Liver (tissue), 9 donors: ENCODE results near the gene THUMPD2. TPM values are rescaled to one million over a fixed set of nuclear protein-coding genes. Genes with fewer than 3 reads are reported as not detected.

Experiments
- DNase-seq: peaks from one replicate; pipeline ENCODE4 v3.0.0-alpha.2; 2017; ENCODE audit warnings: low spot score
- H3K27ac ChIP-seq, 2 donors: one replicate each; pipeline ENCODE4 v1.7.0; 2013; ENCODE audit warnings: inconsistent platforms in 2 of 2, low read length in 2 of 2, control low read depth in 1 of 2, low read depth in 1 of 2, mild to moderate bottlenecking in 1 of 2
- H3K27me3 ChIP-seq, 4 donors: one replicate each; pipeline versions ENCODE4 v1.6.1 to v1.7.0; 2013; ENCODE audit warnings: low read length in 3 of 4, inconsistent platforms in 1 of 4, mild to moderate bottlenecking in 1 of 4, moderate library complexity in 1 of 4; ENCODE audit not compliant: control insufficient read depth in 4 of 4, insufficient read depth in 4 of 4
- H3K36me3 ChIP-seq, 4 donors: one replicate each; pipeline versions ENCODE4 v1.6.1 to v1.7.0; 2013; ENCODE audit warnings: low read length in 3 of 4, mild to moderate bottlenecking in 3 of 4, low read depth in 1 of 4, moderate library complexity in 1 of 4; ENCODE audit not compliant: control insufficient read depth in 4 of 4, insufficient read depth in 3 of 4
- H3K4me1 ChIP-seq, 4 donors: one replicate each; pipeline versions ENCODE4 v1.6.1 to v1.7.0; 2013; ENCODE audit warnings: low read length in 3 of 4, mild to moderate bottlenecking in 3 of 4, moderate library complexity in 1 of 4; ENCODE audit not compliant: control insufficient read depth in 4 of 4, insufficient read depth in 4 of 4
- H3K4me3 ChIP-seq, 3 donors: one replicate each; pipeline versions ENCODE4 v1.6.1 to v1.7.0; 2013; ENCODE audit warnings: low read length in 3 of 3, control low read depth in 1 of 3, low read depth in 1 of 3, mild to moderate bottlenecking in 1 of 3
- H3K9ac ChIP-seq, 2 donors: one replicate each; pipeline ENCODE4 v1.7.0; 2013; ENCODE audit warnings: low read length in 2 of 2, mild to moderate bottlenecking in 2 of 2, moderate library complexity in 2 of 2, control low read depth in 1 of 2, low read depth in 1 of 2
- H3K9me3 ChIP-seq, 4 donors: one replicate each; pipeline versions ENCODE4 v1.6.1 to v1.7.0; 2013; ENCODE audit warnings: low read length in 3 of 4; ENCODE audit not compliant: control insufficient read depth in 4 of 4
- EGR1 ChIP-seq, 2 donors: IDR thresholded peaks; 2 replicates each; pipeline ENCODE4 v1.6.1; 2016 to 2018; ENCODE audit warnings: antibody characterized with exemption in 2 of 2, low read depth in 2 of 2
- FOXA1 ChIP-seq: IDR thresholded peaks from 2 replicates; pipeline ENCODE4 v1.6.1; 2016; ENCODE audit warnings: antibody characterized with exemption
- GABPA ChIP-seq, 2 donors: IDR thresholded peaks in 1 of 2; conservative IDR thresholded peaks in 1 of 2; 2 replicates each; pipeline ENCODE4 v1.6.1; 2016; ENCODE audit warnings: antibody characterized with exemption in 2 of 2, mild to moderate bottlenecking in 1 of 2, moderate library complexity in 1 of 2
- HNF4A ChIP-seq, 2 donors: conservative IDR thresholded peaks; 2 replicates each; pipeline ENCODE4 v1.6.1; 2016; ENCODE audit warnings: antibody characterized with exemption in 2 of 2, mild to moderate bottlenecking in 2 of 2
- HNF4G ChIP-seq: IDR thresholded peaks from 2 replicates; pipeline ENCODE4 v1.6.1; 2016; ENCODE audit warnings: antibody characterized with exemption
- JUND ChIP-seq, 2 donors: IDR thresholded peaks; 2 replicates each; pipeline ENCODE4 v1.6.1; 2016; ENCODE audit warnings: antibody characterized with exemption in 2 of 2
- NR2F2 ChIP-seq: IDR thresholded peaks from 2 replicates; pipeline ENCODE4 v1.6.1; 2016; ENCODE audit warnings: antibody characterized with exemption
- RAD21 ChIP-seq, 2 donors: IDR thresholded peaks; 2 replicates each; pipeline ENCODE4 v1.6.1; 2016; ENCODE audit warnings: antibody characterized with exemption in 2 of 2, mild to moderate bottlenecking in 2 of 2
- RXRA ChIP-seq, 2 donors: IDR thresholded peaks; 2 replicates each; pipeline ENCODE4 v1.6.1; 2017 to 2018; ENCODE audit warnings: antibody characterized with exemption in 2 of 2, mild to moderate bottlenecking in 1 of 2
- SP1 ChIP-seq: IDR thresholded peaks from 2 replicates; pipeline ENCODE4 v1.6.1; 2018; ENCODE audit warnings: antibody characterized with exemption, mild to moderate bottlenecking
- TAF1 ChIP-seq: conservative IDR thresholded peaks from 2 replicates; pipeline ENCODE4 v1.6.1; 2016; ENCODE audit warnings: antibody characterized with exemption, mild to moderate bottlenecking
- YY1 ChIP-seq: IDR thresholded peaks from 2 replicates; pipeline ENCODE4 v1.6.1; 2016; ENCODE audit warnings: antibody characterized with exemption, mild to moderate bottlenecking
- WGBS: extraction: QIAGEN DNeasy Blood & Tissue Kit; methylation state at CpG from one replicate; pipeline ENCODE4 v1.1.7; 2013; 5-methylcytosine and 5-hydroxymethylcytosine counted together
- polyA plus RNA-seq, 2 donors: library from polyadenylated mRNA; stranded (reverse) in 1 of 2; unstranded in 1 of 2; fragments of 200-250 nt in 1 of 2; fragments of >200 nt in 1 of 2; fragmentation: Nextera tagmentation in 1 of 2; extraction: Ambion mirVana in 1 of 2; gene quantifications; one replicate each; pipeline versions ENCODE4 v1.2.1 to v1.2.3, GENCODE V29; 2013 to 2015
- total RNA-seq, 2 donors: library from RNA; depleted of rRNA; stranded (reverse); fragments of >200 nt; gene quantifications; one replicate each; pipeline ENCODE4 v1.2.3, GENCODE V29; 2014
- TF ChIP-seq, protein P1 (sequence below): IDR thresholded peaks from 2 replicates; pipeline ENCODE4 v1.6.1; 2016; ENCODE audit warnings: antibody characterized with exemption
- TF ChIP-seq, protein P2 (sequence below): IDR thresholded peaks from 2 replicates; pipeline ENCODE4 v1.6.1; 2016; ENCODE audit warnings: antibody characterized with exemption, mild to moderate bottlenecking
- TF ChIP-seq, protein P3 (sequence below): IDR thresholded peaks from 2 replicates; pipeline ENCODE4 v1.6.1; 2016; ENCODE audit warnings: antibody characterized with exemption
- TF ChIP-seq, protein P4 (sequence below): IDR thresholded peaks from 2 replicates; pipeline ENCODE4 v1.6.1; 2016; ENCODE audit warnings: antibody characterized with exemption
- TF ChIP-seq, protein P5 (sequence below): fragments of 150-350 bp; IDR thresholded peaks from 2 replicates; pipeline ENCODE4 v1.5.1; 2017; ENCODE audit warnings: improper control_type of control experiment, low read depth, low read length; ENCODE audit not compliant: missing input control
- donor health status: healthy.
- donor health status: healthy.
- donor health status: healthy.
- donor health status: healthy.
- donor health status: healthy.

THUMPD2 gene
- total and polyA plus RNA-seq, 4 donors, result 2.2 to 5.9 (median 5.0) TPM

DNA sequence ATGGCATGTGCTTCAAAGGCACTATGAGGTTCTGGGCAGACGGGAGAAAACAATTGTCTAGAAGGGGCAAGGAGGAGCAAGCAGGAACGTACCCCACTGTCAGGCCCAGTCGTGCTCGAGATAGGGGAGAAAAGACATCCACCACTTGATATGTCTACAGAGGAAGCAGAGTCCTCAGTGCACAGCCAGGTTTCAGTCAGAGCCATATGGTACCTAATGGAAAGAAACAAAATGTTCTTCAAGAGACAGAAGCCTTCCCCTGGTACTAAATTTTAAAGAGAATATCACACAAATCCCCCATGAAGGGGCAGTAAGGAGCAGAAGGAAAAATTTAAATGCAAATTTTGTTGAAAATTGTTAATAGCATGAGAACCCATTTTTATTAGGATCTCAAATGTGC lies 21.9 kb downstream of the THUMPD2 start:
- Histone ChIP-seq H3K4me3 (no peak overlapping the region), H3K36me3 (peaks cover 7 to 60% (median 43%) of the 10 kb centered on the region in 4 donors), H3K9me3 (no peaks in the 10 kb centered on the region), H3K27ac (no peak overlapping the region), H3K9ac (no peak overlapping the region), H3K27me3 (no peaks in the 10 kb centered on the region), H3K4me1 (no peaks in the 10 kb centered on the region)
- DNase-seq, result no peak
- TF ChIP-seq HNF4A (conservative IDR thresholded peaks at IDR 0.05) (no peak), FOXA1 (no peak), JUND (IDR thresholded peaks at IDR 0.05) (no peak), HNF4G (no peak), RXRA (IDR thresholded peaks at IDR 0.05) (no peak), EGR1 (IDR thresholded peaks at IDR 0.05; ENCODE audit: low read depth in 2 of 2) (no peak), SP1 (no peak), GABPA (IDR thresholded peaks at IDR 0.05 in 1 of 2, conservative IDR thresholded peaks at IDR 0.05 in 1 of 2) (no peak), TAF1 (no peak), RAD21 (IDR thresholded peaks at IDR 0.05) (no peak), YY1 (no peak)
- TF ChIP-seq, protein P1, sequence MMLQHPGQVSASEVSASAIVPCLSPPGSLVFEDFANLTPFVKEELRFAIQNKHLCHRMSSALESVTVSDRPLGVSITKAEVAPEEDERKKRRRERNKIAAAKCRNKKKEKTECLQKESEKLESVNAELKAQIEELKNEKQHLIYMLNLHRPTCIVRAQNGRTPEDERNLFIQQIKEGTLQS, result no peak
- TF ChIP-seq, protein P2, sequence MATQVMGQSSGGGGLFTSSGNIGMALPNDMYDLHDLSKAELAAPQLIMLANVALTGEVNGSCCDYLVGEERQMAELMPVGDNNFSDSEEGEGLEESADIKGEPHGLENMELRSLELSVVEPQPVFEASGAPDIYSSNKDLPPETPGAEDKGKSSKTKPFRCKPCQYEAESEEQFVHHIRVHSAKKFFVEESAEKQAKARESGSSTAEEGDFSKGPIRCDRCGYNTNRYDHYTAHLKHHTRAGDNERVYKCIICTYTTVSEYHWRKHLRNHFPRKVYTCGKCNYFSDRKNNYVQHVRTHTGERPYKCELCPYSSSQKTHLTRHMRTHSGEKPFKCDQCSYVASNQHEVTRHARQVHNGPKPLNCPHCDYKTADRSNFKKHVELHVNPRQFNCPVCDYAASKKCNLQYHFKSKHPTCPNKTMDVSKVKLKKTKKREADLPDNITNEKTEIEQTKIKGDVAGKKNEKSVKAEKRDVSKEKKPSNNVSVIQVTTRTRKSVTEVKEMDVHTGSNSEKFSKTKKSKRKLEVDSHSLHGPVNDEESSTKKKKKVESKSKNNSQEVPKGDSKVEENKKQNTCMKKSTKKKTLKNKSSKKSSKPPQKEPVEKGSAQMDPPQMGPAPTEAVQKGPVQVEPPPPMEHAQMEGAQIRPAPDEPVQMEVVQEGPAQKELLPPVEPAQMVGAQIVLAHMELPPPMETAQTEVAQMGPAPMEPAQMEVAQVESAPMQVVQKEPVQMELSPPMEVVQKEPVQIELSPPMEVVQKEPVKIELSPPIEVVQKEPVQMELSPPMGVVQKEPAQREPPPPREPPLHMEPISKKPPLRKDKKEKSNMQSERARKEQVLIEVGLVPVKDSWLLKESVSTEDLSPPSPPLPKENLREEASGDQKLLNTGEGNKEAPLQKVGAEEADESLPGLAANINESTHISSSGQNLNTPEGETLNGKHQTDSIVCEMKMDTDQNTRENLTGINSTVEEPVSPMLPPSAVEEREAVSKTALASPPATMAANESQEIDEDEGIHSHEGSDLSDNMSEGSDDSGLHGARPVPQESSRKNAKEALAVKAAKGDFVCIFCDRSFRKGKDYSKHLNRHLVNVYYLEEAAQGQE, result no peak
- TF ChIP-seq, protein P3, sequence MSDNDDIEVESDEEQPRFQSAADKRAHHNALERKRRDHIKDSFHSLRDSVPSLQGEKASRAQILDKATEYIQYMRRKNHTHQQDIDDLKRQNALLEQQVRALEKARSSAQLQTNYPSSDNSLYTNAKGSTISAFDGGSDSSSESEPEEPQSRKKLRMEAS, result no peak
- WGBS, result 97% methylated on average over 4 of the region's 4 CpGs

DNA sequence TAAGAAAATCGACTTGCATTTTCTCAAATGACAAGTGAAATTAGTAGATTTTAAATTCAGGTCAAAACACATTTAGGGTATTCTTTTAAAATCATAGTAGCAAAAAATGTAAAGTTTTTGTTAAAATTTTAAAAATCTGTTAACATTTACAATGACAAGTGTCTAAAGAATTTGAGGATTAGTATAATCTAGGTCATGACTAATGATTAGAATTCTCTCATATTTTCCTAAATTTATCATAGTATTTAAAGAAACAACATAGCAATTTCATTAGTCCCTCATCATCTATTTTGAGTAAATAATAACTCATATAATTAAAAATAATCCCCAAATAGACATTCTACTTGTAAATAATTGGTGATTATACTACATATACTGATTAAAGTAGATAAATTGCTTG lies 23.6 kb downstream of the THUMPD2 start:
- Histone ChIP-seq H3K4me1 (no peaks in the 10 kb centered on the region), H3K36me3 (peaks cover 7 to 57% (median 43%) of the 10 kb centered on the region in 4 donors), H3K9me3 (no peaks in the 10 kb centered on the region), H3K27ac (no peak overlapping the region), H3K9ac (no peak overlapping the region), H3K27me3 (no peaks in the 10 kb centered on the region), H3K4me3 (no peak overlapping the region)
- WGBS, result 92% methylated on average over 1 of the region's 1 CpG
- no peak for DNase-seq
- TF ChIP-seq, protein P3, result no peak
- TF ChIP-seq RXRA (IDR thresholded peaks at IDR 0.05), result no peak
- no peak for TF ChIP-seq YY1
- no peak for TF ChIP-seq NR2F2
- no peak for TF ChIP-seq SP1
- TF ChIP-seq, protein P4, sequence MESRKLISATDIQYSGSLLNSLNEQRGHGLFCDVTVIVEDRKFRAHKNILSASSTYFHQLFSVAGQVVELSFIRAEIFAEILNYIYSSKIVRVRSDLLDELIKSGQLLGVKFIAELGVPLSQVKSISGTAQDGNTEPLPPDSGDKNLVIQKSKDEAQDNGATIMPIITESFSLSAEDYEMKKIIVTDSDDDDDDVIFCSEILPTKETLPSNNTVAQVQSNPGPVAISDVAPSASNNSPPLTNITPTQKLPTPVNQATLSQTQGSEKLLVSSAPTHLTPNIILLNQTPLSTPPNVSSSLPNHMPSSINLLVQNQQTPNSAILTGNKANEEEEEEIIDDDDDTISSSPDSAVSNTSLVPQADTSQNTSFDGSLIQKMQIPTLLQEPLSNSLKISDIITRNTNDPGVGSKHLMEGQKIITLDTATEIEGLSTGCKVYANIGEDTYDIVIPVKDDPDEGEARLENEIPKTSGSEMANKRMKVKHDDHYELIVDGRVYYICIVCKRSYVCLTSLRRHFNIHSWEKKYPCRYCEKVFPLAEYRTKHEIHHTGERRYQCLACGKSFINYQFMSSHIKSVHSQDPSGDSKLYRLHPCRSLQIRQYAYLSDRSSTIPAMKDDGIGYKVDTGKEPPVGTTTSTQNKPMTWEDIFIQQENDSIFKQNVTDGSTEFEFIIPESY, result no peak
- TF ChIP-seq, protein P5, sequence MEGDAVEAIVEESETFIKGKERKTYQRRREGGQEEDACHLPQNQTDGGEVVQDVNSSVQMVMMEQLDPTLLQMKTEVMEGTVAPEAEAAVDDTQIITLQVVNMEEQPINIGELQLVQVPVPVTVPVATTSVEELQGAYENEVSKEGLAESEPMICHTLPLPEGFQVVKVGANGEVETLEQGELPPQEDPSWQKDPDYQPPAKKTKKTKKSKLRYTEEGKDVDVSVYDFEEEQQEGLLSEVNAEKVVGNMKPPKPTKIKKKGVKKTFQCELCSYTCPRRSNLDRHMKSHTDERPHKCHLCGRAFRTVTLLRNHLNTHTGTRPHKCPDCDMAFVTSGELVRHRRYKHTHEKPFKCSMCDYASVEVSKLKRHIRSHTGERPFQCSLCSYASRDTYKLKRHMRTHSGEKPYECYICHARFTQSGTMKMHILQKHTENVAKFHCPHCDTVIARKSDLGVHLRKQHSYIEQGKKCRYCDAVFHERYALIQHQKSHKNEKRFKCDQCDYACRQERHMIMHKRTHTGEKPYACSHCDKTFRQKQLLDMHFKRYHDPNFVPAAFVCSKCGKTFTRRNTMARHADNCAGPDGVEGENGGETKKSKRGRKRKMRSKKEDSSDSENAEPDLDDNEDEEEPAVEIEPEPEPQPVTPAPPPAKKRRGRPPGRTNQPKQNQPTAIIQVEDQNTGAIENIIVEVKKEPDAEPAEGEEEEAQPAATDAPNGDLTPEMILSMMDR, result no peak
- TF ChIP-seq RAD21 (IDR thresholded peaks at IDR 0.05), result no peak
- TF ChIP-seq, protein P2, result no peak
